IMR-90 (cell line): ENCODE data around the gene ERP44. TPM values are rescaled to one million over a fixed set of nuclear protein-coding genes. Genes with fewer than 3 reads are reported as not detected.

Experiments
- ATAC-seq: fragments of 200-7000 bp; cut with Tn5 transposase; 2 replicates; pipeline ENCODE4 v1.9.1; 2020; ENCODE audit warnings: low read depth, mild to moderate bottlenecking, moderate library complexity
- BruUV-seq: library from RNA; stranded (reverse); fragments of 400-500 nt; replicated peaks from 2 replicates; lab custom pipeline; 2021; lab: Mats Ljungman, UMichigan
- CTCF ChIA-PET: fragments of 300-600 bp; formaldehyde crosslinking; extraction: SDS; loops from one replicate; lab custom pipeline; 2021; ENCODE audit warnings: antibody characterized with exemption; lab: Yijun Ruan, JAX
- POLR2A ChIA-PET: fragments of 300-600 bp; sonication (Branson Sonifier 250); formaldehyde crosslinking; loops from one replicate; lab custom pipeline; 2022; ENCODE audit warnings: antibody characterized with exemption; ENCODE audit not compliant: unreplicated experiment; lab: Charles Lee
- DNase-seq: peaks from one replicate; pipeline ENCODE4 v3.0.0; 2013
- H2AFZ ChIP-seq: replicated peaks from 2 replicates; pipeline ENCODE3; 2013; ENCODE audit warnings: low read length, mild to moderate bottlenecking; ENCODE audit not compliant: poor library complexity
- H2AK5ac ChIP-seq: 2 replicates; pipeline ENCODE4 v1.6.1; 2013; ENCODE audit warnings: low read depth, low read length, inconsistent platforms
- H2AK9ac ChIP-seq: replicated peaks from 2 replicates; pipeline ENCODE3; 2013; ENCODE audit warnings: mild to moderate bottlenecking, low read depth, low read length, moderate library complexity; ENCODE audit not compliant: poor library complexity
- H2BK120ac ChIP-seq: 2 replicates; pipeline ENCODE4 v1.6.1; 2013; ENCODE audit warnings: low read depth, low read length, inconsistent platforms
- H2BK15ac ChIP-seq: 3 replicates; pipeline ENCODE4 v1.6.1; 2013; ENCODE audit warnings: low read depth, low read length, inconsistent platforms
- H2BK20ac ChIP-seq: 2 replicates; pipeline ENCODE4 v1.6.1; 2013; ENCODE audit warnings: low read depth, mild to moderate bottlenecking, inconsistent platforms, low read length, moderate library complexity
- H2BK5ac ChIP-seq: 2 replicates; pipeline ENCODE4 v1.6.1; 2013; ENCODE audit warnings: mild to moderate bottlenecking, low read depth, low read length, inconsistent platforms; ENCODE audit not compliant: poor library complexity, severe bottlenecking
- H3K14ac ChIP-seq: replicated peaks from 2 replicates; pipeline ENCODE4 v1.6.1; 2013; ENCODE audit warnings: low read depth, low read length, inconsistent platforms
- H3K18ac ChIP-seq: 2 replicates; pipeline ENCODE4 v1.6.1; 2013; ENCODE audit warnings: low read depth, low read length, control low read depth
- H3K23ac ChIP-seq: 2 replicates; pipeline ENCODE4 v1.6.1; 2013; ENCODE audit warnings: low read depth, low read length, inconsistent platforms
- H3K27ac ChIP-seq: 2 replicates; pipeline ENCODE4 v1.5.1; 2013; ENCODE audit warnings: mild to moderate bottlenecking, control low read depth, low read length; ENCODE audit not compliant: insufficient read depth
- H3K27me3 ChIP-seq: 2 replicates; pipeline ENCODE4 v1.6.1; 2013; ENCODE audit warnings: low read length; ENCODE audit not compliant: control insufficient read depth, insufficient read depth
- H3K36me3 ChIP-seq: 2 replicates; pipeline ENCODE4 v1.6.1; 2013; ENCODE audit warnings: low read length, mixed read lengths; ENCODE audit not compliant: control insufficient read depth, insufficient read depth
- H3K4ac ChIP-seq: 2 replicates; pipeline ENCODE4 v1.6.1; 2013; ENCODE audit warnings: low read depth, low read length, inconsistent platforms
- H3K4me1 ChIP-seq: 2 replicates; pipeline ENCODE4 v1.6.1; 2013; ENCODE audit warnings: low read length, mixed read lengths; ENCODE audit not compliant: control insufficient read depth, insufficient read depth
- H3K4me2 ChIP-seq: 2 replicates; pipeline ENCODE4 v1.6.1; 2013; ENCODE audit warnings: low read depth, mild to moderate bottlenecking, control low read depth, low read length, moderate library complexity
- H3K4me3 ChIP-seq: 2 replicates; pipeline ENCODE4 v1.5.1; 2013; ENCODE audit warnings: low read depth, mild to moderate bottlenecking, control low read depth, low read length, moderate library complexity; ENCODE audit not compliant: insufficient read depth
- H3K56ac ChIP-seq: 2 replicates; pipeline ENCODE4 v1.6.1; 2013; ENCODE audit warnings: low read length, inconsistent platforms; ENCODE audit not compliant: insufficient read depth; ENCODE audit errors: extremely low read depth
- H3K79me1 ChIP-seq, 2 experiments: 2 replicates each; pipeline ENCODE4 v1.6.1; 2013; ENCODE audit warnings: low read length in 2 of 2, inconsistent platforms in 1 of 2, low read depth in 1 of 2
- H3K9ac ChIP-seq: 2 replicates; pipeline ENCODE4 v1.6.1; 2013; ENCODE audit warnings: low read depth, low read length, control low read depth
- H3K9me1 ChIP-seq: 2 replicates; pipeline ENCODE4 v1.6.1; 2013; ENCODE audit warnings: low read length, inconsistent platforms; ENCODE audit not compliant: insufficient read depth
- H3K9me3 ChIP-seq: 2 replicates; pipeline ENCODE4 v1.6.1; 2013; ENCODE audit warnings: low read length; ENCODE audit not compliant: control insufficient read depth, insufficient read depth
- H4K20me1 ChIP-seq: 2 replicates; pipeline ENCODE4 v1.6.1; 2013; ENCODE audit warnings: low read length, inconsistent platforms; ENCODE audit not compliant: insufficient read depth
- H4K5ac ChIP-seq: 2 replicates; pipeline ENCODE4 v1.6.1; 2013; ENCODE audit warnings: mild to moderate bottlenecking, low read depth, low read length, control low read depth
- H4K8ac ChIP-seq, 2 experiments: 2 replicates each; pipeline ENCODE4 v1.6.1; 2013; ENCODE audit warnings: low read depth in 2 of 2, low read length in 2 of 2, control low read depth in 1 of 2, inconsistent platforms in 1 of 2
- H4K91ac ChIP-seq: 2 replicates; pipeline ENCODE4 v1.6.1; 2013; ENCODE audit warnings: low read depth, low read length, inconsistent platforms; ENCODE audit not compliant: insufficient read depth
- ELK1 ChIP-seq: fragments of 150-350 bp; IDR thresholded peaks from 2 replicates; pipeline ENCODE4 v1.6.1; 2016; ENCODE audit warnings: low read depth, mild to moderate bottlenecking, low read length, moderate library complexity, borderline replicate concordance
- FOS ChIP-seq: fragments of 150-350 bp; IDR thresholded peaks from 2 replicates; pipeline ENCODE4 v1.6.1; 2016; ENCODE audit warnings: low read depth, low read length
- MAFK ChIP-seq: IDR thresholded peaks from 2 replicates; pipeline ENCODE4 v1.6.1; 2012; ENCODE audit warnings: low read depth, low read length, improper control_type of control experiment
- MXI1 ChIP-seq: IDR thresholded peaks from 2 replicates; pipeline ENCODE4 v1.6.1; 2012; ENCODE audit warnings: low read depth, mild to moderate bottlenecking, low read length, moderate library complexity, borderline replicate concordance
- POLR2A ChIP-seq: IDR thresholded peaks from 2 replicates; pipeline ENCODE4 v1.6.1; 2012; ENCODE audit warnings: mild to moderate bottlenecking, low read depth, low read length
- USF2 ChIP-seq: fragments of 150-350 bp; IDR thresholded peaks from 2 replicates; pipeline ENCODE4 v1.6.1; 2017; ENCODE audit warnings: mild to moderate bottlenecking, antibody characterized with exemption, low read length, low read depth
- WGBS, 2 experiments: methylation state at CpG; one replicate each; pipeline versions ENCODE4 v1.1.5 to v1.1.7; 2013; ENCODE audit warnings: missing lambda C conversion rate in 2 of 2; ENCODE audit not compliant: insufficient read length in 1 of 2; ENCODE audit errors: extremely low coverage in 2 of 2; 5-methylcytosine and 5-hydroxymethylcytosine counted together
- dilution Hi-C: fragments of 300-500 bp; cut with HindIII; formaldehyde crosslinking; loops from one replicate; pipeline ENCODE4 v1.14.3; 2018; ENCODE audit warnings: low sequenced_read_pairs; ENCODE audit not compliant: unreplicated experiment
- in situ Hi-C: fragments of 300-500 bp; cut with MboI; formaldehyde crosslinking; loops from 3 replicates; pipeline ENCODE4 v1.14.3; 2019; ENCODE audit warnings: low sequenced_read_pairs, inconsistent platforms, mixed read lengths
- intact Hi-C: fragments of 100-400 bp; cut with micrococcal nuclease; formaldehyde crosslinking; loops from 2 replicates; pipeline ENCODE4 v1.10.0; 2022
- polyA plus RNA-seq, 3 experiments: library from polyadenylated mRNA; depleted of rRNA; stranded (reverse); fragments of >200 nt; gene quantifications; 2 replicates each; pipeline ENCODE4 v1.2.3, GENCODE V29; 2012; ENCODE audit warnings: low replicate concordance in 1 of 3
- total RNA-seq: library from RNA; depleted of rRNA; stranded (reverse); fragments of >200 nt; gene quantifications from 2 replicates; pipeline ENCODE4 v1.2.3, GENCODE V29; 2012

The ERP44 gene
- total and polyA plus RNA-seq, 2 of the 4 experiments (the other 2 are of a cell fraction), result 9.1 to 13.5 TPM

GRCh38 chr9:100033877-100034551 is 64.8 kb downstream of the ERP44 start:
- no CpG with 5 or more reads among the region's 3 CpGs for WGBS, 2 experiments
- intact Hi-C loops (no loop called here), in situ Hi-C loops (loop anchor here (10.0 to 25.0 kb wide), 2 partner anchors 281 to 553 kb away; partner anchors contain the start of gene CAVIN4), dilution Hi-C loops (no loop called here)
- Histone ChIP-seq H3K56ac (no peak overlapping the region), H3K27ac (no peak overlapping the region), H2AK9ac (no peak overlapping the region), H3K14ac (no peak overlapping the region), H3K23ac (no peak overlapping the region), H2AK5ac (no peak overlapping the region), H3K4me1 (no peaks in the 10 kb centered on the region), H3K4me2 (no peak overlapping the region), H2BK120ac (no peak overlapping the region), H3K4ac (no peak overlapping the region), H3K4me3 (no peak overlapping the region), H3K9me1 (no peaks in the 10 kb centered on the region; the same call in 1 of the 2 replicates), H2AFZ (no peak overlapping the region), H4K20me1 (peaks cover 8% of the 10 kb centered on the region), H3K27me3 (no peaks in the 10 kb centered on the region), H3K79me1 (peaks cover 23 to 32% of the 10 kb centered on the region in 2 experiments), H2BK15ac (no peak overlapping the region), H3K18ac (no peak overlapping the region), H4K91ac (no peak overlapping the region), H3K9me3 (no peaks in the 10 kb centered on the region), H2BK20ac (no peak overlapping the region), H3K36me3 (peaks cover 2% of the 10 kb centered on the region; the same call in 1 of the 2 replicates), H4K8ac (no peak overlapping the region), H4K5ac (no peak overlapping the region), H3K9ac (no peak overlapping the region), H2BK5ac (no peak overlapping the region)
- BruUV-seq, result no TSS peak
- TF ChIP-seq ELK1, result no peak
- TF ChIP-seq MXI1, result no peak
- TF ChIP-seq FOS, result no peak
- no peak for TF ChIP-seq MAFK
- TF ChIP-seq USF2, result no peak
- TF ChIP-seq POLR2A, result no peak
- ATAC-seq (no peak), DNase-seq (no peak)
- POLR2A ChIA-PET, result no interaction called here
- CTCF ChIA-PET, result interaction anchor here (0.6 kb wide), 1 partner anchor 492 kb away, joined by 4 read pairs; no protein-coding TSS in a partner anchor
